Activated T-cell treated with anti-CD3 and anti-CD28 coated beads for 24 hours (primary cell): ENCODE results near the gene PTPN14.

Source experiments
- DNase-seq: peaks from one replicate; pipeline ENCODE4 v3.0.0-alpha.2; 2020; ENCODE audit warnings: low read depth

PTPN14 gene

GRCh38 chr1:214476229-214476985 lies 75.0 kb downstream of the PTPN14 start:
- no peak for DNase-seq

DNA sequence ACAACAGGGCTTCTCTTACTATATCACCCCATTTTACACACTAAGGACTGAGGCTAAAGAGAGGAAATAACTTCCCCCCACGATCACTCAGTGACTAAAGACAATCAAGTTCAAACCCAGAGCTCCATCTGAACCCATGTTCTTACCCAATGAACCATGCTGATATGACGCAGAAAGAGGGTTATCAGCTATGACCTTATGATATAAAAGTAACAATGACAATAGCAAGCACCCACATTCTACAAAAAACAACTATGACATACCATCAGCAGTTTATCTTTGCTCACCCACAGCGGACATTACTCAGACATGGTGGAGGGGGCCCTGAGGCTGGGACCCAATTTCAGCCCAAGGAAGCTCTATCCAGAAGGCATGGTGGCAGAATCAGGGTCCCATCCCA lies 75.7 kb downstream of the PTPN14 start:
- DNase-seq = no peak

- no peak for DNase-seq
These were observed 76.1 kb downstream of the PTPN14 start for GRCh38 chr1:214475331-214475730.

GRCh38 chr1:214474467-214474866 lies 76.9 kb downstream of the PTPN14 start:
- DNase-seq = no peak

DNA sequence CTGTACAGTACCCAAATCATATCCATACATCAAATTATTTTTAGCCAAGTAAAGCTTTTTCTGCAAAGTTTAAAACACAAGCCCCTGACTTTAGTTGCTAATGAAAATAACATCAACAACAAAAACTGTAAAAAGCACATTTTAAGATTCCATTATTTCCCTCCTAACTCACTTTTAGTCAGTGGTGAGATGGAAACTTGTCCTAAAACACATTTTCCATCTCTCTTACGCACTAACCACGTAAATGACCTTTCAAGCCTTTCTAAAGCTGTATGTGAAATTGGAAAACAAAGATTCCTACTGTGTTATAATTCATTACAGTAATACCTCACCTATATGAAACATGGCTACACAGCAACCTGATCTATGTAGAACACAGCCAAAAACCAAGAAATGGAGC lies 77.5 kb downstream of the PTPN14 start:
- no peak for DNase-seq

GRCh38 chr1:214473387-214473786 lies 78.0 kb downstream of the PTPN14 start:
- DNase-seq = no peak

- DNase-seq = no peak
These were observed 79.0 kb downstream of the PTPN14 start for GRCh38 chr1:214472364-214472763.

- DNase-seq = no peak
These were observed 79.9 kb downstream of the PTPN14 start for GRCh38 chr1:214471458-214471857.

GRCh38 chr1:214470132-214470531 lies 81.3 kb downstream of the PTPN14 start:
- DNase-seq = no peak

GRCh38 chr1:214469290-214469689 lies 82.1 kb downstream of the PTPN14 start:
- no peak for DNase-seq

DNA sequence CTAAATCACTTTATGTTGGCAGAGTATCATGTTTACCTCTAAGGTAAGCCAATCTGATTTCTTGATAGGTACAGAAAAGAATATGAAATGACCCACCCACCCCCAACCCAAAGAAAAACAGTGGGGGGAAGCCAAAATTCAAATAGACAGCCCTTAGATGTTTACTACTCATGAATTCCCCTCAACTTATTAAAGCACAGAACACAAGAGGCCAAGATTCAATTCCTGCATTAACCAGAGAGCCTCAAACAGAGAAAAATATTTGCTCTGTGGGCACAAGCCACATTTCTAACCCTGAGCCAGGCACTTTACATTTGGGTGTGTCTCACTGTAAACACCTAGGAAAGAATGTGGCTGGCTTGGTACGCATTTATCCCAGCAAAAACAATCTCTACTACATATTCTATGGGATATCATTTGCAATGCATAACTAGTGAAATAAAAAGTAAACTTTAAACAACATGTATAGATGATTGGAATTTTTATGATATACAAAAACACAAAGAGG lies 84.3 kb downstream of the PTPN14 start:
- DNase-seq = no peak

DNA sequence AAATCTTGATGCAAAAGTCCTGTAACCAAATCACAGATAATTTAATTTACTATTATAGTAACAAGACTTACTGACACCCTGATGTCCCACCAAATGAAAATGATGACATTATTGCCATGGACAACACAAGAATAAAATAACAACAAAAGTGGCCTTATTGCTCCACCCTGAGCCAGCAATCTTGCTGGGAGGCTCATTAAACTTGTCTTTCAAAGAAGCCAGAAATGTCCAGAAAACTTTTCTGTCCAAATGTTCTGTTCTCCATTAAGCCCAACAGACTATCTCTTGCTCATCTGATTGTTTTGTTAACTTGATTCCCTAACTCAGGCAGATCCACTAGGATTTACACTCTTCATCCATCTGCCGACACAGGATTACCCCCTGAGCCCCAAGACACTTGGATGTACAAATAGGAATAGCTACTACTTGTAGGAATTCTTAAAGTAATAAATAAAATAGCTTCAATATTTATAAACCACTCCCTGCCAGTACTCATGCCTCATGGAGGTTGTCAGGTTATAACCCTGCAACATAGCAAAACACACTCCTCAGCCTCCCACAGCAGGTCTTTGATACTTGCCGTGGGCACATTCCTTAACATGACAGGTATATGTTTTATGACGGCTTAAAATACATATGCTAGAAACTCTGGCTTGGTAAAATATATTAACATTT lies 84.9 kb downstream of the PTPN14 start:
- no peak for DNase-seq

- DNase-seq = no peak
These were observed 86.7 kb downstream of the PTPN14 start for GRCh38 chr1:214464445-214465287.

- no peak for DNase-seq
These were observed 87.8 kb downstream of the PTPN14 start for GRCh38 chr1:214463596-214463995.

- DNase-seq = no peak
These were observed 88.5 kb downstream of the PTPN14 start for GRCh38 chr1:214462882-214463281.

DNA sequence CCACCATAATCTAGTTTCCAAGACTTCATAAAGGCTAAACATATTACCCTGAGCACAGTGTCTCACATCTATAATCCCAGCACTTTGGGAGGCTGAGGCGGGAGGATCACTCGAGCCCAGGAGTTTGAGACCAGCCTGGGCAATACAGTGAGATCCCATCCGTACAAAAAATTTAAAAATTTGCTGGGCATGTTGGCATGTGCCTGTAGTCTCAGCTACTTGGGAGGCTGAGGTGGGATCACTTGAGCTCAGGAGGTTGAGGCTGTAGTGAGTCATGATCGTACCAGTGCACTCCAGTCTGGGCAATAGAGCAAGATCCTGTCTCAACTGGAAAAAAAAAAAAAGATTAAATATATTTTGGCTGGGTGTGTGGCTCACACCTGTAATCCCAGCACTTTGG lies 90.1 kb downstream of the PTPN14 start:
- no peak for DNase-seq

- DNase-seq = no peak
These were observed 91.0 kb downstream of the PTPN14 start for GRCh38 chr1:214460304-214460916.

GRCh38 chr1:214459895-214460294 lies 91.5 kb downstream of the PTPN14 start:
- DNase-seq = no peak

- no peak for DNase-seq
These were observed 92.9 kb downstream of the PTPN14 start for GRCh38 chr1:214458541-214458940.

DNA sequence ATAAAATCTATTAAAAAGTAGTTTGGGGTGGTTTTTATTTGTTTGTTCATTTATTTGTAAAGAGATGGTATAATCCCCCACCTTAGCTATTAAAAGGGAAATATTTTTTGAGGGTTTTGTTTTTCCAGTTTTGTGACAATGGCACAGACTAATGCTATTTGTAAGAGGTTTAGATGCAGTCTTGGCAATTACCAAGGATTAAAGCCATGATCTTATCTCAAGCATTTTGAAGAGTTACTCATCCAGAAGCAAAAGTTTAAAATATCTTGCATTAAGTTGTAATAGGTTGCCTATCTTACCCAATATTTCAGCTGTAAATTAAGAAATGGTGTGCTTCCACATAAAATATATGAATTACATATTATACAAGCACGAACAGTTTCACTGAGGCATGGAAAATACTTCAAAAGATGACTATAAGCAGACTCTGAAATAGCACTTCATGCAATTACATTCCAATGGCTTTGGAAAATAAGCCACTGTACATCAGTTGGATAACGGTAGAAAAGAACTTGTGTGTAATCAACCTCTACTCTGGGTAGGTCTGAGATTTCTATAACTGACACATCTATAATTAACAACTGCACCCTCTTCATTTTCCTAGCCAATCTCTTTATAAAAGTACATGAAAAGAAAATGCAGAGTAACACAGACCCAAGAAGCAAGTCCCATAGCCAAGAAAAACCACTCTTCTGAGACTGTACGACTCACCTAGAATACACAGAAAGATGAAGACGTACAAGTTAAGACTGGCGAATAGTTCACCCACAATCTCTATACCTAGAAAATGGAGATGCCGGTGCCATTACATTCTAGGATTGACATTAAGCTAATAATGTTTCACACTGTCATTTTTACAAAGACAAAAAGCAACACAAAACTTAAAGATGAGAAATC lies 95.2 kb downstream of the PTPN14 start:
- no peak for DNase-seq

GRCh38 chr1:214455479-214455878 lies 95.9 kb downstream of the PTPN14 start:
- DNase-seq = no peak
